DND-41 (cell line): ENCODE data around the gene RNF167.

Source experiments
- EZH2 ChIP-seq: IDR thresholded peaks from 3 replicates; pipeline ENCODE4 v1.6.1; 2012; ENCODE audit warnings: borderline replicate concordance, low read depth, mild to moderate bottlenecking, moderate library complexity, low read length, inconsistent platforms; ENCODE audit not compliant: severe bottlenecking
- TF ChIP-seq, protein P1 (sequence below): IDR thresholded peaks from 2 replicates; pipeline ENCODE4 v1.5.1; 2012; ENCODE audit warnings: borderline replicate concordance, low read length, moderate library complexity, mild to moderate bottlenecking; ENCODE audit not compliant: poor library complexity, severe bottlenecking; ENCODE audit errors: extremely low read depth

DNA sequence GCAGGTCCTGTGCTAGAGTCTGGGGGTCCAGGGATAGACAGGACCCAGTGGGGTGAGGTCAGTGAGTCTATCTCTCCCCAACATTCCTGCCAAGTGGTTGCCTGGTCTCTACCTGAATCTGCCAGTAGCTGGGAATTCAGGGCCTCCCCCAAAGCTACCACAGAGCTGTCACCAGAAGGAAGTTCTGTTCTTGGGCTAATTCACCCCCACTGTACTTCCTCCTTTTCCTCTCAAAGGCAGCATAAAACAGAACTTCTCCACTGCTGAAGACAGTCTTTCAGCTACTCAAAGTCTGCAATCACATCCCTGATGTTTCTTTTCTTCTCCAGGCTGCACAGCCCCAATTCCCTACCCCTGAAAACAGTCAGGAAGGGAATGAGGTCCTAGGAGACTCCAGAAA is 38.7 kb downstream of the RNF167 start:
- TF ChIP-seq, protein P1, sequence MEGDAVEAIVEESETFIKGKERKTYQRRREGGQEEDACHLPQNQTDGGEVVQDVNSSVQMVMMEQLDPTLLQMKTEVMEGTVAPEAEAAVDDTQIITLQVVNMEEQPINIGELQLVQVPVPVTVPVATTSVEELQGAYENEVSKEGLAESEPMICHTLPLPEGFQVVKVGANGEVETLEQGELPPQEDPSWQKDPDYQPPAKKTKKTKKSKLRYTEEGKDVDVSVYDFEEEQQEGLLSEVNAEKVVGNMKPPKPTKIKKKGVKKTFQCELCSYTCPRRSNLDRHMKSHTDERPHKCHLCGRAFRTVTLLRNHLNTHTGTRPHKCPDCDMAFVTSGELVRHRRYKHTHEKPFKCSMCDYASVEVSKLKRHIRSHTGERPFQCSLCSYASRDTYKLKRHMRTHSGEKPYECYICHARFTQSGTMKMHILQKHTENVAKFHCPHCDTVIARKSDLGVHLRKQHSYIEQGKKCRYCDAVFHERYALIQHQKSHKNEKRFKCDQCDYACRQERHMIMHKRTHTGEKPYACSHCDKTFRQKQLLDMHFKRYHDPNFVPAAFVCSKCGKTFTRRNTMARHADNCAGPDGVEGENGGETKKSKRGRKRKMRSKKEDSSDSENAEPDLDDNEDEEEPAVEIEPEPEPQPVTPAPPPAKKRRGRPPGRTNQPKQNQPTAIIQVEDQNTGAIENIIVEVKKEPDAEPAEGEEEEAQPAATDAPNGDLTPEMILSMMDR, result no peak
- TF ChIP-seq EZH2, result no peak
